Endometrial microvascular endothelial cells (primary cell): ENCODE results near the gene KBTBD4. TPM values are rescaled to one million over a fixed set of nuclear protein-coding genes. Genes with fewer than 3 reads are reported as not detected.
"Not testable (repeated sequence)": the region's sequence is repeated elsewhere in the genome, so short reads cannot be mapped to it uniquely, and the experiment has no call there.

Source experiments
- in situ Hi-C: cut with HindIII; loops from 2 replicates; pipeline ENCODE4 v1.10.0; 2017; ENCODE audit warnings: low sequenced_read_pairs, low pct_unique_long_range_greater_than_20kb; ENCODE audit errors: inconsistent ontology term
- total RNA-seq: library from RNA; depleted of rRNA; stranded (reverse); fragments of >200 nt; gene quantifications from one replicate; pipeline ENCODE4 v1.2.3, GENCODE V29; 2015; ENCODE audit errors: inconsistent ontology term

Gene KBTBD4
- total RNA-seq, 1 donor from 2014 or later: 26.3 TPM

- in situ Hi-C loops: no loop called here
Observed at GRCh38 chr11:47565340-47566148, 13.2 kb downstream of the KBTBD4 start, which contains the start of gene PTPMT1. Gene PTPMT1 (plus strand): TSS chr11:47565599. CDS start chr11:47565623, 24 bp downstream.

GRCh38 chr11:47564933-47565339 lies 13.8 kb downstream of the KBTBD4 start:
- in situ Hi-C loops: no loop called here

GRCh38 chr11:47564366-47564765 lies 14.4 kb downstream of the KBTBD4 start:
- in situ Hi-C loops: not testable (repeated sequence)

GRCh38 chr11:47562393-47562792 lies 16.4 kb downstream of the KBTBD4 start:
- in situ Hi-C loops: not testable (repeated sequence)

GRCh38 chr11:47560426-47560825 lies 18.3 kb downstream of the KBTBD4 start:
- in situ Hi-C loops: no loop called here

GRCh38 chr11:47558695-47559094 lies 20.1 kb downstream of the KBTBD4 start:
- in situ Hi-C loops: no loop called here

- in situ Hi-C loops: not testable (repeated sequence)
Observed at GRCh38 chr11:47557004-47557403, 21.8 kb downstream of the KBTBD4 start.

GRCh38 chr11:47553406-47553743 lies 25.4 kb downstream of the KBTBD4 start:
- in situ Hi-C loops: no loop called here

GRCh38 chr11:47552566-47553405 lies 26.0 kb downstream of the KBTBD4 start, which contains the start of gene CELF1:
Gene CELF1 (minus strand): TSS chr11:47553132. CDS start chr11:47499523, 53,609 bp downstream.
- in situ Hi-C loops: no loop called here

GRCh38 chr11:47552056-47552565 lies 26.7 kb downstream of the KBTBD4 start:
- in situ Hi-C loops: no loop called here

- in situ Hi-C loops: no loop called here
Observed at GRCh38 chr11:47551086-47551485, 27.7 kb downstream of the KBTBD4 start.

- in situ Hi-C loops: no loop called here
Observed at GRCh38 chr11:47550288-47551047, 28.3 kb downstream of the KBTBD4 start.

GRCh38 chr11:47546274-47546673 lies 32.5 kb downstream of the KBTBD4 start:
- in situ Hi-C loops: not testable (repeated sequence)

GRCh38 chr11:47545298-47545697 lies 33.5 kb downstream of the KBTBD4 start:
- in situ Hi-C loops: no loop called here

GRCh38 chr11:47541070-47541469 lies 37.7 kb downstream of the KBTBD4 start:
- in situ Hi-C loops: no loop called here

- in situ Hi-C loops: no loop called here
Observed at GRCh38 chr11:47539681-47540039, 39.1 kb downstream of the KBTBD4 start.

- in situ Hi-C loops: no loop called here
Observed at GRCh38 chr11:47538741-47539565, 39.8 kb downstream of the KBTBD4 start.

GRCh38 chr11:47536915-47537314 lies 41.9 kb downstream of the KBTBD4 start:
- in situ Hi-C loops: no loop called here
